Keratinocyte (primary cell): ENCODE measurements around the gene TOM1L2. TPM values are rescaled to one million over a fixed set of nuclear protein-coding genes. Genes with fewer than 3 reads are reported as not detected.
"Not testable (repeated sequence)": the region's sequence is repeated elsewhere in the genome, so short reads cannot be mapped to it uniquely, and the experiment has no call there.

Source experiments
- DNase-seq: peaks from one replicate; pipeline ENCODE4 v3.0.0-alpha.2; 2011; ENCODE audit warnings: low read depth, missing footprints, low spot score
- FAIRE-seq: peaks from 2 replicates; lab custom pipeline; 2011; peaks lifted over from hg19 to GRCh38; lab: Jason Lieb, UNC
- H2AFZ ChIP-seq: 2 replicates; pipeline ENCODE4 v1.6.0; 2012; ENCODE audit warnings: low read length, control low read depth, inconsistent platforms; ENCODE audit not compliant: control insufficient read depth
- H3K27ac ChIP-seq: 2 replicates; pipeline ENCODE4 v1.5.1; 2011; ENCODE audit warnings: low read length; ENCODE audit not compliant: control insufficient read depth, insufficient read depth
- H3K27me3 ChIP-seq: 3 replicates; pipeline ENCODE4 v1.6.0; 2011; ENCODE audit warnings: low read length; ENCODE audit not compliant: control insufficient read depth, insufficient read depth; ENCODE audit errors: extremely low read depth
- H3K36me3 ChIP-seq, 2 experiments: 2 replicates in 1 of 2; 3 replicates in 1 of 2; pipeline ENCODE4 v1.5.1; 2011; ENCODE audit warnings: low read length in 2 of 2, mild to moderate bottlenecking in 1 of 2; ENCODE audit not compliant: control insufficient read depth in 2 of 2, insufficient read depth in 2 of 2; ENCODE audit errors: extremely low read depth in 1 of 2
- H3K4me1 ChIP-seq: 3 replicates; pipeline ENCODE4 v1.5.1; 2011; ENCODE audit warnings: low read length; ENCODE audit not compliant: control insufficient read depth, insufficient read depth; ENCODE audit errors: extremely low read depth
- H3K4me2 ChIP-seq: 3 replicates; pipeline ENCODE4 v1.6.0; 2011; ENCODE audit warnings: low read depth, low read length; ENCODE audit not compliant: control insufficient read depth, insufficient read depth; ENCODE audit errors: extremely low read depth
- H3K4me3 ChIP-seq, 3 experiments: fragments of 200-600 bp in 1 of 3; sonication (generic) in 1 of 3; 2 replicates in 2 of 3; 3 replicates in 1 of 3; pipeline ENCODE4 v1.5.1; 2011 to 2016; ENCODE audit warnings: low read length in 3 of 3, mild to moderate bottlenecking in 3 of 3, control low read depth in 2 of 3, inconsistent platforms in 1 of 3, low read depth in 1 of 3, mixed read lengths in 1 of 3, mixed run types in 1 of 3, moderate library complexity in 1 of 3; ENCODE audit not compliant: control insufficient read depth in 2 of 3, insufficient read depth in 2 of 3; ENCODE audit errors: extremely low read depth in 1 of 3
- H3K79me2 ChIP-seq: 2 replicates; pipeline ENCODE4 v1.6.0; 2012; ENCODE audit warnings: low read length; ENCODE audit not compliant: control insufficient read depth, insufficient read depth
- H3K9ac ChIP-seq: 3 replicates; pipeline ENCODE4 v1.6.0; 2011; ENCODE audit warnings: low read length; ENCODE audit not compliant: control insufficient read depth, insufficient read depth; ENCODE audit errors: extremely low read depth
- H3K9me1 ChIP-seq: 3 replicates; pipeline ENCODE4 v1.6.0; 2011; ENCODE audit warnings: low read length; ENCODE audit not compliant: control insufficient read depth, insufficient read depth; ENCODE audit errors: extremely low read depth
- H3K9me3 ChIP-seq: 2 replicates; pipeline ENCODE4 v1.5.1; 2012; ENCODE audit warnings: low read depth, low read length; ENCODE audit not compliant: control insufficient read depth
- H4K20me1 ChIP-seq: 3 replicates; pipeline ENCODE4 v1.6.0; 2011; ENCODE audit warnings: low read length; ENCODE audit not compliant: control insufficient read depth, insufficient read depth; ENCODE audit errors: extremely low read depth
- EZH2 ChIP-seq: IDR thresholded peaks from one replicate; pipeline ENCODE4 v1.6.1; 2012; ENCODE audit warnings: inconsistent platforms, mild to moderate bottlenecking, low read length, moderate library complexity
- dilution Hi-C: fragments of 300-500 bp; cut with MboI; formaldehyde crosslinking; loops from one replicate; pipeline ENCODE4 v1.7.0; 2020; ENCODE audit warnings: low sequenced_read_pairs; ENCODE audit not compliant: extremely low pct_ligation_motif_present
- polyA plus RNA-seq, 5 experiments: library from polyadenylated mRNA; depleted of rRNA in 3 of 5; stranded (reverse) in 3 of 5; stranded (forward) in 1 of 5; unstranded in 1 of 5; fragments of >200 nt; gene quantifications; 1 replicate in 1 of 5; 2 replicates in 3 of 5; 3 replicates in 1 of 5; pipeline versions ENCODE4 v1.2.1 to v1.2.3, GENCODE V29; 2011 to 2012; ENCODE audit warnings: missing spikeins in 2 of 5, low read depth in 1 of 5, low replicate concordance in 1 of 5
- TF ChIP-seq, protein P1 (sequence below), 3 experiments: IDR thresholded peaks in 1 of 3; conservative IDR thresholded peaks in 1 of 3; optimal IDR thresholded peaks in 1 of 3; 2 replicates in 2 of 3; 3 replicates in 1 of 3; pipeline versions ENCODE3 to v1.5.1; 2011; ENCODE audit warnings: low read length in 3 of 3, mild to moderate bottlenecking in 3 of 3, moderate library complexity in 2 of 3, control low read depth in 1 of 3, inconsistent platforms in 1 of 3; ENCODE audit not compliant: insufficient read depth in 2 of 3; ENCODE audit errors: extremely low read depth in 1 of 3

TOM1L2 gene
- polyA plus RNA-seq, 1 donor (not counting 4 experiments of a cell fraction or from before 2014, with no cell fraction given): 36.3 TPM

DNA sequence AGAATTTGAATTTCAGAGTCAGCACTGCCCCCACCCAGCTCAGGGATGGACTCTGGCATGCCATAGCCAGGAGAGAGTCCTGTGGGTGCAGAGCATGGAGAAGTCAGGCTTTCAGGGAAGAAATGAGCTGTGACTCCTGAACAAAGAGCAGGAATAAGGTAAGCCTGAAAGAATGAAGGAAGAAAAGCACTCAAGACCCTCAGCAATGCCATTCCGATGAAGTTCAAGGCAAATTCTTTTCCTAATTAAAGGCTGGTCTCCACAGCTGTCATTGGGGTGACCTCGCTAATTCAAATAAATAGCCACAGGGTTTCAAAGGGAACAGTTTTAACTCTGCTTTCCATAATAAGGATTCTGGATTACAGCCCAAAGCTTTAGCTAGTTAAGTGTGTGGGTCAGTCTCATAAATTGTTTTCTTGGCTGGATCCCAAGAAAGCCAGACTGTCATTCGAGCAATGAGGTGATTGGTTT lies 31.7 kb downstream of the TOM1L2 start:
- H3K4me3 ChIP-seq: no peak overlapping the region
- no peaks in the 10 kb centered on the region for H4K20me1 ChIP-seq
- H3K9ac ChIP-seq: no peak overlapping the region
- peaks cover 2% of the 10 kb centered on the region for H3K9me1 ChIP-seq
- H2AFZ ChIP-seq: no peak overlapping the region
- FAIRE-seq (peak; percentile 87), DNase-seq (no peak)
- H3K79me2 ChIP-seq: peaks cover 57% of the 10 kb centered on the region
- no peaks in the 10 kb centered on the region for H3K27me3 ChIP-seq
- H3K4me1 ChIP-seq: peaks cover 72% of the 10 kb centered on the region
- TF ChIP-seq, protein P1, sequence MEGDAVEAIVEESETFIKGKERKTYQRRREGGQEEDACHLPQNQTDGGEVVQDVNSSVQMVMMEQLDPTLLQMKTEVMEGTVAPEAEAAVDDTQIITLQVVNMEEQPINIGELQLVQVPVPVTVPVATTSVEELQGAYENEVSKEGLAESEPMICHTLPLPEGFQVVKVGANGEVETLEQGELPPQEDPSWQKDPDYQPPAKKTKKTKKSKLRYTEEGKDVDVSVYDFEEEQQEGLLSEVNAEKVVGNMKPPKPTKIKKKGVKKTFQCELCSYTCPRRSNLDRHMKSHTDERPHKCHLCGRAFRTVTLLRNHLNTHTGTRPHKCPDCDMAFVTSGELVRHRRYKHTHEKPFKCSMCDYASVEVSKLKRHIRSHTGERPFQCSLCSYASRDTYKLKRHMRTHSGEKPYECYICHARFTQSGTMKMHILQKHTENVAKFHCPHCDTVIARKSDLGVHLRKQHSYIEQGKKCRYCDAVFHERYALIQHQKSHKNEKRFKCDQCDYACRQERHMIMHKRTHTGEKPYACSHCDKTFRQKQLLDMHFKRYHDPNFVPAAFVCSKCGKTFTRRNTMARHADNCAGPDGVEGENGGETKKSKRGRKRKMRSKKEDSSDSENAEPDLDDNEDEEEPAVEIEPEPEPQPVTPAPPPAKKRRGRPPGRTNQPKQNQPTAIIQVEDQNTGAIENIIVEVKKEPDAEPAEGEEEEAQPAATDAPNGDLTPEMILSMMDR (optimal IDR thresholded peaks at IDR 0.05 in 1 of 3, IDR thresholded peaks at IDR 0.05 in 1 of 3, conservative IDR thresholded peaks at IDR 0.05 in 1 of 3; ENCODE audit: extremely low read depth in 1 of 3, insufficient read depth in 2 of 3, low read length in 3 of 3): no peak
- TF ChIP-seq EZH2: no peak
- dilution Hi-C loops: no loop called here
- H3K4me2 ChIP-seq: peak overlapping the region; percentile 4
- peak overlapping the region; percentile 23 for H3K27ac ChIP-seq
- no peaks in the 10 kb centered on the region for H3K36me3 ChIP-seq
- no peaks in the 10 kb centered on the region for H3K9me3 ChIP-seq

DNA sequence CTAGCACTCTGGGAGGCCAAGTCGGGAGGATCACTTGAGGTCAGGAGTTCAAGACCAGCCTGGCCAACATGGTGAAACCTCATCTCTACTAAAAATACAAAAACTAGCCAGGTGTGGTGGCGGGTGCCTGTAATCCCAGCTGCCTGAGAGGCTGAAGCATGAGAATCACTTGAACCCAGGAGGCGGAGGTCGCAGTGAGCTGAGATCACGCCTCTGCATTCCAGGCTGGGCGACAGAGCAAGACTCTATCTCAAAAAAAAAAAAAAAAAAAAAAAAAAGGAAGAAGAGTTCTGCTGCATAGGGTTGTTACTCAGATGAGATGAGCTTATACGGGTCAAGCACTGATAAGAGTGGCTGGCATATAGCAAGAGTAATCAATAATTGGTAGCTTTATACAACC lies 32.3 kb downstream of the TOM1L2 start:
- H3K4me2 ChIP-seq: not testable (repeated sequence)
- H3K79me2 ChIP-seq: peaks cover 58% of the 10 kb centered on the region

More for the DNA sequence above, 32.3 kb downstream of the TOM1L2 start:
- H3K27me3 ChIP-seq, dilution Hi-C loops, H3K9me1 ChIP-seq, FAIRE-seq, H2AFZ ChIP-seq, H3K9ac ChIP-seq, H3K9me3 ChIP-seq, H3K36me3 ChIP-seq, H3K4me3 ChIP-seq, H3K27ac ChIP-seq, H4K20me1 ChIP-seq, DNase-seq: not testable (repeated sequence)
- peaks cover 77% of the 10 kb centered on the region for H3K4me1 ChIP-seq
